ENCODE measurements around the gene SPATA31D3.
"Not testable (repeated sequence)": the region's sequence is repeated elsewhere in the genome, so short reads cannot be mapped to it uniquely, and the experiment has no call there.

The SPATA31D3 gene

DNA sequence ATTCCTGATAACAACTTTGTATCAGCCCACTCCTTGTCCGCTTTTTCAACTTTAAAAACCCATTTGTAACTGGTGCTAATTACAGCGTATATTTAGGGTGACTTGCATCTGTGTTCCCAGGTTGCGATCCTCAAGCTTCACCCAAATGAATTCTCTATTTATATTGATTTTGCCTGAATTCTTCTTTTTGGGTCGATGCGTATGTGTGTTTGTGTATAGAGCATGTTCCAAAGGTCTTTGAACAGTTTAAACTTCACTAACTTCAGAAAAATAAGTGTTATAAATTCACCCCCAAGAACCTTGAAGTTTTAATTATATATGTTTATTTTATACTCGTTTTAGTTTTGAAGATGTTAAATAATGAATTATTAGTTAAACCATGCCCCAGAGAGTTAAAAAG, 31.2 kb upstream of the SPATA31D3 start:
- TF ChIP-seq, protein P1, sequence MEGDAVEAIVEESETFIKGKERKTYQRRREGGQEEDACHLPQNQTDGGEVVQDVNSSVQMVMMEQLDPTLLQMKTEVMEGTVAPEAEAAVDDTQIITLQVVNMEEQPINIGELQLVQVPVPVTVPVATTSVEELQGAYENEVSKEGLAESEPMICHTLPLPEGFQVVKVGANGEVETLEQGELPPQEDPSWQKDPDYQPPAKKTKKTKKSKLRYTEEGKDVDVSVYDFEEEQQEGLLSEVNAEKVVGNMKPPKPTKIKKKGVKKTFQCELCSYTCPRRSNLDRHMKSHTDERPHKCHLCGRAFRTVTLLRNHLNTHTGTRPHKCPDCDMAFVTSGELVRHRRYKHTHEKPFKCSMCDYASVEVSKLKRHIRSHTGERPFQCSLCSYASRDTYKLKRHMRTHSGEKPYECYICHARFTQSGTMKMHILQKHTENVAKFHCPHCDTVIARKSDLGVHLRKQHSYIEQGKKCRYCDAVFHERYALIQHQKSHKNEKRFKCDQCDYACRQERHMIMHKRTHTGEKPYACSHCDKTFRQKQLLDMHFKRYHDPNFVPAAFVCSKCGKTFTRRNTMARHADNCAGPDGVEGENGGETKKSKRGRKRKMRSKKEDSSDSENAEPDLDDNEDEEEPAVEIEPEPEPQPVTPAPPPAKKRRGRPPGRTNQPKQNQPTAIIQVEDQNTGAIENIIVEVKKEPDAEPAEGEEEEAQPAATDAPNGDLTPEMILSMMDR (IDR thresholded peaks at IDR 0.05; ENCODE audit: borderline replicate concordance, insufficient read depth, low read depth, low read length), result no peak
- no peak overlapping the region for H3K4me3 ChIP-seq (ENCODE audit: low read depth, low read length)

DNA sequence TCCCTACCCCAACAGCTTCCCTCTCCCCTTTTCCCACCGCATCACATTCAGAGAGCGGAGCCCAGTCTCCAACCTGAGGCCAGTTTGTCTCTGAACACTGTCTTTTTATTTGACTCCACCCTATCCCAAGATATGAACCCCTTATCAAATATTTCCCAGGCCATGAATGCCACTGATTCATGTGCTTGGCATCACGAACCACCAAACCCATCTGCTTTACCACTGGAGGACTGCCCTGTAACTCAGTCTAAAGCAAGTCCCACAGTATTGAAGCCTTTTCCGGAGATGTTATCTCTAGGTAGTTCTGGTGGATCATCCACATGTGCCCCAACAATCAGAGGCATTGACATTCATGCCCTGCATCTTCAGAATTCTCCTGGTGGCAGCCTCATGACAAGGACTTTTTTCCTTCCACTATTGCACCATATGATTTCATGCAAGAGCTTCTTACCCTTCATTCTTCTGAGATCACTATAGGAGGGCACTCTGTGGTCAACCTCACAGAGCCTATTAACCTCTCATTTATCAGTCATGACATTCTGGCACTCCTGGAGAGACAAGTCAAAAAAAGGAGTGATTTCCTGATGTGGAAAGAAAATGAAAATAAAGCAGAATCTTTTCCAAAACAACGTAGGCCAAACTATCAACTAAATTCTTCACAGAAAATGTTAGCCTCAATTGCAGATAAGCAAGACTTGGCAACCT, 27.3 kb upstream of the SPATA31D3 start:
- TF ChIP-seq, protein P1 (IDR thresholded peaks at IDR 0.05; ENCODE audit: borderline replicate concordance, insufficient read depth, low read depth, low read length), result no peak
- H3K4me3 ChIP-seq (ENCODE audit: low read depth, low read length), result no peak overlapping the region

DNA sequence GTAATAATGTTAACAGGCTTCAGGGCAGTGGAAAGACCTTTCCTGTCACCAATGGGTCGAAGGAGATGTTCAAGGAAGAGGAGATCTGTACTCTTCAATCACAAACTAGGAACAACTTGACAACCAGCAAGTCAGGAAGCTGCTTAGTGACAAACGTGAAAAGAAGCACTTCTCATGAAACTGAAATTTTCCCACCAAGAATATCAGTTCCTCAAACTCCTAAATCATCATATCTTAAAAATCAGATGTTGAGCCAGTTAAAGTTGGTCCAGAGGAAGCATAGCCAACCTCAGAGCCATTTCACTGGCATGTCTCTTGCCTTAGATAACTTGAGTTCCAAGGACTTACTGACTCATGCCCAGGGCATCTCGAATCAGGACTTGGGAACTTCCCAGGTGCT, 24.8 kb upstream of the SPATA31D3 start:
- H3K4me3 ChIP-seq (ENCODE audit: low read depth, low read length), result not testable (repeated sequence)

DNA sequence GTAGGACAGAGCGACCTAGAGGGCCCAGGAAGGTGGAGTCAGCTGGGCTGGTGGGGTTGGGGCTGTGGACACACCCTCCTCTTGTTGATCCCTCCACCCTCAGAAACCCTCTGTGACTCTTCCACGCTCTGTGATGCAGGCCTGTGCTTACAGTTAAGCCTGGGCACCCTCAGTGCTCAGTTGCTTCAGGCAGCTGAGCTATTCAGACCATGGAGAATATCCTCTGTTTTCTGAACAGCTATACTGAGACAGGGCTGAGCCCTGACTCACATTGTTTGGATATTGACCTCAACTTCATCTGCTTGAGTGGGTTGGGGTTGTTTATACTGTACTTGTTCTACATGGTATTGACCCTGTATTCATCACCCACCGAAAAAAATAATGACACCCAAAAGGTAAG, 15.0 kb upstream of the SPATA31D3 start, which contains the start of gene SPATA31D4:
Gene SPATA31D4 (plus strand): TSS at position 124 of the 400 bp plus-strand sequence. CDS start 86 bp downstream, at position 210.
- H3K4me3 ChIP-seq (ENCODE audit: low read depth, low read length), result not testable (repeated sequence)

DNA sequence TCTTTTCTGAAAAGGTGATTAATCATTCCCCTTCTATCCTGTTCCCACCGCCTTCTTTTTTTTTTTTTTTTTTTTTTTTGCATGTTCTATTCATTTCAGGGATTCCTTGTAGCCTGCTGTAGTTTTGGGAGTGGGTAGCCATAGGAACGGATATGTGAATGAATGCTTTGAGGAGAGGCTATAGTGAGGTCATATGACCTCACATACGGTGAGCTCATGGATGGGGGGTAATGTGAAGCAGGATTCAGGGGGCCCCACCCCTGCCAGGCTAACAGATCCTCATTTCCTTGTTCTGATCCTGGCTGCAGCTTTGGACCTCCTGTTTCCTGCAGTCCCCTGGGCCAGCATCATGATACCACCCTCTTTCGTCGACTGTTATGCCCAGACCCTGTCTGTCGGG, 13.2 kb upstream of the SPATA31D3 start:
- not testable (repeated sequence) for H3K4me3 ChIP-seq (ENCODE audit: low read depth, low read length)

DNA sequence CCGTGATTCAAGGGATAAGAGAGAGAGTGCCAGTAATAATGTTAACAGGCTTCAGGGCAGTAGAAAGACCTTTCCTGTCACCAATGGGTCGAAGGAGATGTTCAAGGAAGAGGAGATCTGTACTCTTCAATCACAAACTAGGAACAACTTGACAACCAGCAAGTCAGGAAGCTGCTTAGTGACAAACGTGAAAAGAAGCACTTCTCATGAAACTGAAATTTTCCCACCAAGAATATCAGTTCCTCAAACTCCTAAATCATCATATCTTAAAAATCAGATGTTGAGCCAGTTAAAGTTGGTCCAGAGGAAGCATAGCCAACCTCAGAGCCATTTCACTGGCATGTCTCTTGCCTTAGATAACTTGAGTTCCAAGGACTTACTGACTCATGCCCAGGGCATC, 9.8 kb upstream of the SPATA31D3 start:
- H3K4me3 ChIP-seq (ENCODE audit: low read depth, low read length), result not testable (repeated sequence)

DNA sequence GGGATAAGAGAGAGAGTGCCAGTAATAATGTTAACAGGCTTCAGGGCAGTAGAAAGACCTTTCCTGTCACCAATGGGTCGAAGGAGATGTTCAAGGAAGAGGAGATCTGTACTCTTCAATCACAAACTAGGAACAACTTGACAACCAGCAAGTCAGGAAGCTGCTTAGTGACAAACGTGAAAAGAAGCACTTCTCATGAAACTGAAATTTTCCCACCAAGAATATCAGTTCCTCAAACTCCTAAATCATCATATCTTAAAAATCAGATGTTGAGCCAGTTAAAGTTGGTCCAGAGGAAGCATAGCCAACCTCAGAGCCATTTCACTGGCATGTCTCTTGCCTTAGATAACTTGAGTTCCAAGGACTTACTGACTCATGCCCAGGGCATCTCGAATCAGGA, 5.3 kb downstream of the SPATA31D3 start:
- H3K4me3 ChIP-seq (ENCODE audit: low read depth, low read length), result not testable (repeated sequence)

DNA sequence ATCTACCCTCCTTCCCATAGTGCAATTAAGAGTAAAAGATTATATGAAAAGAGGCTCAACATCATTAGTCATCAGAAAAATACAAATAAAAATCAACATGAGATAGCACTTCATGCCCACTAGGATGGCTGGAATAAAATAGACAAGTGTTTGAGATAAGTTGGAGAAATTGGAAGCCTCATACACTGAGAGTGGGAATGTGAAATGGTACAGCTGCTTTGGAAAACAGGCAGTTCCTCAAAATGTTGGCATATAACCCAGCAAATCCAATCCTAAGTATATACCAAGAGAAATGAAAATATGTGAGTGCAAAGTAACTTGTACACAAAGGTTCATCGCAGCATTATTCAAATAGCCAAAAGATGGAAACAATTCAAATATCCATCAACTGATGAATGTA, 9.8 kb downstream of the SPATA31D3 start:
- TF ChIP-seq, protein P1 (IDR thresholded peaks at IDR 0.05; ENCODE audit: borderline replicate concordance, insufficient read depth, low read depth, low read length), result no peak
- H3K4me3 ChIP-seq (ENCODE audit: low read depth, low read length), result no peak overlapping the region

DNA sequence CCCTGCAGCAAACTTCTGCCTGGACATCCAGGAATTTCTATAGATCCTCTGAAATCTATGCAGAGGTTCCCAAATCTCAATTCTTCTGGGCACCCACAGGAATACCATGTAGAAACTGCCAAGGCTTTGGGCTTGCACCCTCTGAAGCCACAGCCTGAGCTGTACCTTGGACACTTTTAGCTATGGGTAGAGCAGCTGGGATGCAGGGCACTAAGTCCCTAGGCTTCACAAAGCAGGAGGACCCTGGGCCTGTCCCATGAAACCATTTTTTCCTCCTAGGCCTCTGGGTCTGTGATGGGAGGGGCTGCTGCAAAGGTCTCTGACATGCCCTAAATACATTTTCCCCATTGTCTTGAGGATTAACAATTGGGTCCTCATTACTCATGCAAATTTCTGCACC, 12.3 kb downstream of the SPATA31D3 start:
- H3K4me3 ChIP-seq (ENCODE audit: low read depth, low read length), result no peak overlapping the region
- TF ChIP-seq, protein P1 (IDR thresholded peaks at IDR 0.05; ENCODE audit: borderline replicate concordance, insufficient read depth, low read depth, low read length), result no peak
